ENCODE data around the gene PNLIPRP2. TPM values are rescaled to one million over a fixed set of nuclear protein-coding genes. Genes with fewer than 3 reads are reported as not detected.

The PNLIPRP2 gene
- total RNA-seq, 4 donors from 2014 or later = not detected

GRCh38 chr10:116676118-116676517 is 55.4 kb downstream of the PNLIPRP2 start:
- DNase-seq (ENCODE audit: low spot score) (no peak), ATAC-seq (ENCODE audit: low FRiP score) (no peak)
- TF ChIP-seq, protein P1, sequence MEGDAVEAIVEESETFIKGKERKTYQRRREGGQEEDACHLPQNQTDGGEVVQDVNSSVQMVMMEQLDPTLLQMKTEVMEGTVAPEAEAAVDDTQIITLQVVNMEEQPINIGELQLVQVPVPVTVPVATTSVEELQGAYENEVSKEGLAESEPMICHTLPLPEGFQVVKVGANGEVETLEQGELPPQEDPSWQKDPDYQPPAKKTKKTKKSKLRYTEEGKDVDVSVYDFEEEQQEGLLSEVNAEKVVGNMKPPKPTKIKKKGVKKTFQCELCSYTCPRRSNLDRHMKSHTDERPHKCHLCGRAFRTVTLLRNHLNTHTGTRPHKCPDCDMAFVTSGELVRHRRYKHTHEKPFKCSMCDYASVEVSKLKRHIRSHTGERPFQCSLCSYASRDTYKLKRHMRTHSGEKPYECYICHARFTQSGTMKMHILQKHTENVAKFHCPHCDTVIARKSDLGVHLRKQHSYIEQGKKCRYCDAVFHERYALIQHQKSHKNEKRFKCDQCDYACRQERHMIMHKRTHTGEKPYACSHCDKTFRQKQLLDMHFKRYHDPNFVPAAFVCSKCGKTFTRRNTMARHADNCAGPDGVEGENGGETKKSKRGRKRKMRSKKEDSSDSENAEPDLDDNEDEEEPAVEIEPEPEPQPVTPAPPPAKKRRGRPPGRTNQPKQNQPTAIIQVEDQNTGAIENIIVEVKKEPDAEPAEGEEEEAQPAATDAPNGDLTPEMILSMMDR (IDR thresholded peaks at IDR 0.05) = no peak

- ATAC-seq (ENCODE audit: low FRiP score) = no peak
- TF ChIP-seq, protein P1 (IDR thresholded peaks at IDR 0.05) = no peak
- no peak for DNase-seq (ENCODE audit: low spot score)
Observed at GRCh38 chr10:116676633-116677032, 55.9 kb downstream of the PNLIPRP2 start.

- DNase-seq (ENCODE audit: low spot score) (no peak), ATAC-seq (ENCODE audit: low FRiP score) (no peak)
- TF ChIP-seq, protein P1 (IDR thresholded peaks at IDR 0.05) = no peak
Observed at GRCh38 chr10:116679351-116679750, 58.6 kb downstream of the PNLIPRP2 start.

- TF ChIP-seq, protein P1 (IDR thresholded peaks at IDR 0.05) = no peak
- ATAC-seq (ENCODE audit: low FRiP score) = no peak
- DNase-seq (ENCODE audit: low spot score) = no peak
Observed at GRCh38 chr10:116683166-116683565, 62.4 kb downstream of the PNLIPRP2 start.

- TF ChIP-seq, protein P1 (IDR thresholded peaks at IDR 0.05) = no peak
- DNase-seq (ENCODE audit: low spot score) (no peak), ATAC-seq (ENCODE audit: low FRiP score) (no peak)
Observed at GRCh38 chr10:116683821-116684220, 63.1 kb downstream of the PNLIPRP2 start.

GRCh38 chr10:116684781-116685180 is 64.0 kb downstream of the PNLIPRP2 start:
- DNase-seq (ENCODE audit: low spot score) (no peak), ATAC-seq (ENCODE audit: low FRiP score) (no peak)
- TF ChIP-seq, protein P1 (IDR thresholded peaks at IDR 0.05) = no peak

DNA sequence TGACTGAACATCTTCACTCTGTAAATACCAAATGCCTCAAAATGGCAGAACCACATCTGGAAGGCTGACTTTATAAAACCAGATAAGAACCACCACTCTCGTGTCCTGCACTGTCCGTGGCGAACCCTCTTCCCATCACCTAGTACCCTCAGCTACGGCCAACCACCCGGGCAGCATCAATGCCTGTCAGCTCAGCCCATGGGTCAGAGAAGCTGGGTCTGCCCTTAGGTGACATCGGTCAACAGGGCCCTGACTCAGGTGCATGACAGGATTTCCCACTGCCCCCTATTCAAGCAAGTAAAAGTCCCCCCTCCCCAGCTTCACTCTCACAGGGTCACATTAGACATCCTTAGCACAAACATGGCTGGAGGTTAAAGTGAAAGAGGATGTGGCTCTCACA is 65.1 kb downstream of the PNLIPRP2 start:
- DNase-seq (ENCODE audit: low spot score) = no peak
- TF ChIP-seq, protein P1 (IDR thresholded peaks at IDR 0.05) = no peak
- no peak for ATAC-seq (ENCODE audit: low FRiP score)
